ENCODE data around the gene NRL.

The NRL gene

GRCh38 chr14:24093901-24094840 lies 20.6 kb downstream of the NRL start, which contains the start of gene PCK2:
PCK2 (plus strand) TSS chr14:24094311; CDS start chr14:24094406, 95 bp downstream.
- no peak for TF ChIP-seq GATA3 (IDR thresholded peaks at IDR 0.05; ENCODE audit: low read depth, low read length)
- TF ChIP-seq GATA2 (IDR thresholded peaks at IDR 0.05; ENCODE audit: low read depth, low read length), result peak; percentile 76

- TF ChIP-seq GATA3 (IDR thresholded peaks at IDR 0.05; ENCODE audit: low read depth, low read length), result no peak
- TF ChIP-seq GATA2 (IDR thresholded peaks at IDR 0.05; ENCODE audit: low read depth, low read length), result no peak
Measured at GRCh38 chr14:24093207-24093900, 21.4 kb downstream of the NRL start.

- TF ChIP-seq GATA2 (IDR thresholded peaks at IDR 0.05; ENCODE audit: low read depth, low read length), result no peak
- no peak for TF ChIP-seq GATA3 (IDR thresholded peaks at IDR 0.05; ENCODE audit: low read depth, low read length)
Measured at GRCh38 chr14:24092505-24093206, 22.1 kb downstream of the NRL start.

- no peak for TF ChIP-seq GATA3 (IDR thresholded peaks at IDR 0.05; ENCODE audit: low read depth, low read length)
- no peak for TF ChIP-seq GATA2 (IDR thresholded peaks at IDR 0.05; ENCODE audit: low read depth, low read length)
Measured at GRCh38 chr14:24092110-24092504, 22.6 kb downstream of the NRL start.

- TF ChIP-seq GATA2 (IDR thresholded peaks at IDR 0.05; ENCODE audit: low read depth, low read length) (no peak), GATA3 (IDR thresholded peaks at IDR 0.05; ENCODE audit: low read depth, low read length) (no peak)
Measured at GRCh38 chr14:24089890-24090289, 24.9 kb downstream of the NRL start.

GRCh38 chr14:24088095-24088494 lies 26.7 kb downstream of the NRL start:
- TF ChIP-seq GATA3 (IDR thresholded peaks at IDR 0.05; ENCODE audit: low read depth, low read length) (no peak), GATA2 (IDR thresholded peaks at IDR 0.05; ENCODE audit: low read depth, low read length) (no peak)

- TF ChIP-seq GATA3 (IDR thresholded peaks at IDR 0.05; ENCODE audit: low read depth, low read length), result no peak
- no peak for TF ChIP-seq GATA2 (IDR thresholded peaks at IDR 0.05; ENCODE audit: low read depth, low read length)
Measured at GRCh38 chr14:24087004-24087403, 27.7 kb downstream of the NRL start.

GRCh38 chr14:24086193-24086955 lies 28.4 kb downstream of the NRL start:
- no peak for TF ChIP-seq GATA2 (IDR thresholded peaks at IDR 0.05; ENCODE audit: low read depth, low read length)

GRCh38 chr14:24085215-24085614 lies 29.5 kb downstream of the NRL start:
- TF ChIP-seq GATA2 (IDR thresholded peaks at IDR 0.05; ENCODE audit: low read depth, low read length) (no peak), GATA3 (IDR thresholded peaks at IDR 0.05; ENCODE audit: low read depth, low read length) (no peak)

- TF ChIP-seq GATA3 (IDR thresholded peaks at IDR 0.05; ENCODE audit: low read depth, low read length) (no peak), GATA2 (IDR thresholded peaks at IDR 0.05; ENCODE audit: low read depth, low read length) (no peak)
Measured at GRCh38 chr14:24084440-24084839, 30.3 kb downstream of the NRL start.

- no peak for TF ChIP-seq GATA3 (IDR thresholded peaks at IDR 0.05; ENCODE audit: low read depth, low read length)
- no peak for TF ChIP-seq GATA2 (IDR thresholded peaks at IDR 0.05; ENCODE audit: low read depth, low read length)
Measured at GRCh38 chr14:24083462-24083861, 31.3 kb downstream of the NRL start.

GRCh38 chr14:24082411-24083080 lies 32.2 kb downstream of the NRL start:
- TF ChIP-seq GATA3 (IDR thresholded peaks at IDR 0.05; ENCODE audit: low read depth, low read length) (no peak), GATA2 (IDR thresholded peaks at IDR 0.05; ENCODE audit: low read depth, low read length) (no peak)

- TF ChIP-seq GATA2 (IDR thresholded peaks at IDR 0.05; ENCODE audit: low read depth, low read length) (no peak), GATA3 (IDR thresholded peaks at IDR 0.05; ENCODE audit: low read depth, low read length) (no peak)
Measured at GRCh38 chr14:24081739-24082211, 33.0 kb downstream of the NRL start.

All from SH-SY5Y (cell line).